Epidermal melanocyte (primary cell): ENCODE measurements around the gene TMEM250.
A peak's percentile ranks its signal among the peaks of the same experiment; 100 is the strongest.

Experiments used
- DNase-seq: peaks from one replicate; pipeline ENCODE4 v3.0.0; 2011; ENCODE audit warnings: low spot score; ENCODE audit not compliant: insufficient read length

Gene TMEM250

DNA sequence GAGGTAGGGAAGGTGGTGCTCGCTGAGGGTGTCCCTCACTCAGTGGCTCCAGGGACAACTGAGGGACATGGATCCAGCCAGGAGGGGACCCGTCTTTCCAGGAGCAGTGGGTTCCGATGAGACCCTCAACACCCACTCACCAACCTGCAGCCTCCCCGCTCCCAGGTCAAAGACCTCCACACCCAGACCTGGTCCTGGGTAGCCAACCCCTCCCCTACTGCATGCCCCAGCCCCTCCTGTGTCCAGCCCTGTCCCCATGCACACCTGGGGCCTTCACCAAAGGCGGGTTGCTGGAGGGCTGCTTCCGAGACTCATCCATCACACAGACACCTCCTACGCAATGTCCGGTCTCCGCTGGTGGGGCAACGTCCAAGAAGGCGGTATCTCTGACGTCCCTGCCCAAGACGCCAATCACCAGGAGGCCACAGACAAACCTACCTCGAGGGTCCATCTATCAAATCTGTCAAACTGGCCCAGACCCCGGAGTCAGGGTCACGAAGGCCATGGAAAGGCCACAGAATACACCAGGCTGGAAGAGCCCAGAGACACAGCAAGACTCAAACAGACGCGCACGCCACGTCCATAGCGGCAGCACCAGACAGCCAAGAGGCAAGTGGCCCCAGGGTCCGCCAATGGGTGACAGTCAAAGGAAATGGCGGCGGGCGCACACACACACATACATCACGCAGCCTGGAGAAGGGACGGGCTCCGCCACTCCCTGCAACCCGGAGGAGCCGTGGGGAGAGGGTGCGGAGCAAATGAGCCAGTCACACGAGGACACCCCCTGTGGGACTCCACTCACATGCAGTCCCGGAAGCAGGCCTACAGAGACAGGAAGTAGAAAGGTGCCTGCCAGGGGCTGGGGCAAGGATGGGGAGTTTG, 34.4 kb downstream of the TMEM250 start:
- DNase-seq = no peak

- peak; percentile 15 for DNase-seq
These were observed 35.1 kb downstream of the TMEM250 start for GRCh38 chr9:136083558-136084062.

DNA sequence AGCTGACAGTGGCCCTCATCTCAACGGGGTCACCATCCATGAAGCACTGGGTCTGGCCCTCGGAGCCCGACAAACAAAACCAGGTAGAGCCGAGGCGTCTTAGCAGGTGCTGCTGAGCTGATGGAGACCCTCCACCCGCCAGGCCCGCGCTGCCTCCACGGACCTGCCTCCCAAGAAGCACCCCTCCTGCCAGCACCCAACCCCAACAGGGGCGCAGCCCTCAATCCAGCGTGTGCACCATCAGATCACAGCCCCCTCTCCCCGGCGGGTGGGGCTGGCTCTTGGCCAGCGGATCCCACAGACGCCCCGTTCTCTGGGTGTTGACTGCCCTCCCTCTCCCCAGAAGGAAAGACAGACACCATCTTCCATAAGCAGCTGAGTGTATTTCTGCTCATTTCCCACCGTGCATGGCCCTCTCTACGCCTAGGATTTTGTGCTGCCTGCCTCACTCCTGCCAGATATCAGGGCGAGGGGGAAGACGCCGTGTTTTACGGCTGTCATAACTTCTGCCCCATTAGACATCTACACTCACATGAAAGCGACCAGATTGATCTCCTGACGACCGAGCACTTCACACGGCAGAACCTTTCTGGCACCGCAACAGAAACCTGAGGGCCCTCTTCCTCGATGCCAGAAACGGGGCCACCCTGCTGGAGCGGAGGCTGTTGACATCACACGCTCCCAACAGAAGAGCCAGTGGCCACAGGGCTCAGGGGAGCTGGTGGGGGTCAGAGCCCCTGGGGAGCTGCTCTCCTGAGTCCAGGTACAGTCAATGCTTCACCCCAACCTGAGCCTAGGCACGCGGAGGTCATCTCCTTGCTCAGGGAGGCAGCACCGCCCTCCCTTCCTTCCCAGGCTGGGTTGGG, 35.9 kb downstream of the TMEM250 start:
- peak; percentile 11 for DNase-seq

DNA sequence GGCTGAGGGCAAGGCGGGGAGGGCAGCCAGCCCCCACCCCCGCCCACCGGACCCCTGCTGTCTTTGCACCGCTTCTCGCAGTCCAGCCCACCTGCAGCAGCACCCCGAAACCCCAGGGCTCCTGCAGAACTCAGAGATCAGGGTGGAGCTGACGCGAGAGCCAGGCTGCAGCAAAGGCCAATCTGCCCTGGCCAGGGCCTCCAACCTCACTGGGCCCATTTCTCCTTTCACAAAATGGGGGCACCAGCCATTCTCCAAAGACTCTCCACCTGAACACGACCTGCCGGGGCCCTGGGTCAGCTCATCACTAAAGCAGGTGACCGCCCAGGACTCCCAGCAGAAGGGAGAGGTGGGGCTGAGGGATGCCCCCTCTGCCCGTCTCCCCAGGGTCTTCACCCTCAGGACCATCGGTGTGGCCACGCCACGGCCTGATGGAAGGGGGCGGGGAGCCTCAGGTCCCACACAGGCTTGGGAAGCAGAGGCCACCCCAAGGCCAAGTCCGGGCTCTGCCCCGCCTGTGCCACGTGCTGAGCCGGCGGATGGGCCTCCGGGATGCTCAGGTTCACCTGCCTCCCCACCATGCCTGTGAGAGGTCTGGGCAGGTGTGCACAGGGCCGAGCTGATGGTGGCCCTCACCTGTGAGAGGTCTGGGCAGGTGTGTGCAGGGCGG, 36.7 kb downstream of the TMEM250 start:
- peak; percentile 12 for DNase-seq

DNA sequence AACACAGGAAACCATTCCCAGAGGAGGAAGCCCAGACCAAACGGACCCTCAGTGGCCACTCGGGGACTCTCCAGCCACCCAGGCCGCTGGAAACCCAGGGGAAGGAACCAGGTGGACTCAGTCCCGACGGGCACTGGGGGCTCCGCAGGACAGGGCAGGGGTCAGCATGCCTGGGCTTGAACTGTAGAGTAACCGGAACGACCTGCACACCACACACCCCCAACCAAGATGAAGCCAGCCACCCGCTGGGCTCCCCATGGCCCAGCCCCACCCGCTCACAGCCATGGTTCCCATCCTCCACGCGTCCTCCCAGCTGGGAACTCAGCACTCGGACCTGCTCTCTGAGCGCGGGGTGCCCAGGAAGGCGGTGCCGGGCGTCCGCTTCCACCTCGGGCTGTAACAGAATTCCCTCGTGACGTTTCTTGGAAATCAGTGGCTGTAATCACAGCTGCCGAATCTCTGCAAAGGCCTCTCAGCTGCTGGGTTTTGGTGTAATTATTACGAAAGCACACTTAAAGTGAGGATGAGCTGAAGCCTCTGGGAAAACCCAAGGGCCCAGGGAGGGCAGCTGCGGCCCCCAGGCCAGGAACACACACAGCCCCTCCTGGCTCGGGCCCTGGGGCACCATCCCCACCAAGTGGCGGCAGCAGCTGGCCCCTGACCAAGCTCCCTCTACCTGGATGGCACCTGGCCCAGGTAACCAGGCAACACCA, 37.4 kb downstream of the TMEM250 start:
- peak; percentile 13 for DNase-seq

DNA sequence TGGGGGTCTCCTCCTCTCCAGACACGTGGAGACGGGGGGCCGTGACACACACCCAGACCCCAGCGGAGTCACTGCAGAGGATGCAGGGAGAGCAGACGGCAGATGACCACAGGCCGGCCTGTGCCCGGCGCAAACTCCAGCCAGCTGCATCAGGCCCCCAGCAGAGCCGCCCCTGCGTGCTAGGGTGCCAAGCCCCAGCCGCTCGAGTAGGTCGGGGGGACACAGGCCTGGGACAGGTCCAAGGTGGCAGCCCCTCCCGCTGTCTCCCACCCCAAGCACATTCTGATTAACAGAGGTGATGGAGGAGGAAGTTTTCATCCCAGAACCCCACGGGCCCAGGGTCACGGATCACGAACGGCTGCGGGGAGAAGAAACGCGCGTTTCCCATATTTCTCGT, 38.0 kb downstream of the TMEM250 start:
- peak; percentile 6 for DNase-seq

DNA sequence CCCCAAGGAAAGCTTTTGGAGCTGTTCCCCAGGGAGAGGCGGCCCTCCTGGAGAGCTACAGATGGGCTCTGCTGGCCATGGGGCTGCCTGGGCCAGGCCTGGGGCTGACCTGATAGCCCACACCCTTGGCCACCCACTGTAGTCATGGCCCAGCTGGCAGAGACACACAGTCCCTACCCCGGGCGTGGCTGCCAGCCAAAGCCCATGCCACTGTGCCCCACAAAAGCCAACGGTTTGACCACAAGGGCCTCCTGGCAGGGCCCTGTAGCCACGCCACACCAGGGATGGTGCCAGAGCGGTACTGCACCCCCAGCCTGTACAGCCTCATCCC, 38.8 kb downstream of the TMEM250 start:
- DNase-seq = no peak

DNA sequence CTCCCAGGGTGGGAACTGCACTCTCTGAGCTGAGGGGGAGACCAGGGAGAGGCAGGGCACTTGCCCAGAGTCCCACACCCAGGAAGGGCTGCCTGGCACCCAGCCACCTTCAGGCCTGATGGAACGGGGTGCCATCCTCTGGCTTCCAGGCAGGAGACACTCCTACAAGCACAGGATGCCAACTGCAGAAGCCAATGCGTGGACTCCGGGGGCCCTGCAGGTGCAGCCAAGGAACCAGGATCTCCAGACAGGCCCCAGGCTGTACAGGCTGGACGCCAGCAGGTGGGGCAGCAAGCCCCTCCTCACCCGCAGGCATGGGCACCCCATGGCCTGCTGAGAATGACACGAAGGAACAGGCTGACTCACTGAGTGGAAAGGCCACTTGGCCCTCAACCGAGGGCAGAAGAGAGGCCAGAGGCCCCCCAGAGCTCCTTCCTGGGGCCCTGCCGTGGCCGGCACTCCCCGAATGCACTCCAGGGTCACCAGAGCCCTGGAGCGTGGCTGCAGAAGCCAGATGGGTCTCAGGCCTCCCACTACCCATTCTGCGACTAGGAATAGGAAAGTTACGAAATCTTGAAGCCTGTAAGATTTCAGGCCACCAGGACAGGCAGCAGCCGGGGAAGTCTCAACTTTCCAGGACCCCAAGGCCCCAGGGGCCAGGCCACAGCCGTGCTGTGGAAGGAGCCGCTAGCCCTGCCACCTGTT, 39.3 kb downstream of the TMEM250 start:
- DNase-seq = peak; percentile 7

DNA sequence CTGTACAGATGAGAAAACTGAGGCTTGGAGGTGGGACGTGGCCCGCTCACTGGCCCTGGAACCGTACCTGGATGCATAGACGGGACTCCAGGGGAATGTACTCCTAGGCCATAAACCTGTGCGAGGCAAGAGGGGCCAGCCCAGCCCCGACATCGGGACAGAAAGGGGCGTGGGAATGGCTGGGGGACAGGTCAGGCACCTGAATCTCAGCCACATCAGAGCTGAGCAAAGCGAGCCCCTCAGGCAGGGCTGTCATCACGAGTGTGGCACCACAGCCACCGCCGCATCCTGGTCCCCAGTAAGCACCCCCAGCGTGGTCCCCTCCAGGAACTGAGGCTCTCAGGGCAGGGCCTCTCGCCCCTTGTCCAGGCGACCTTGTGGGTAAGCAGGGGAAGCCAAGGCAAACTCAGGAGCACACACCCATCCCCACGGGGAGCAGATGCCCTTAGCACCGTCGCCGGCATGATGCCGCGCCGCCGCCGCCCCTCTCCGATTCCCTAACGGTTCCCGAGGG, 40.1 kb downstream of the TMEM250 start:
- DNase-seq = peak; percentile 10

GRCh38 chr9:136078024-136078423, 40.7 kb downstream of the TMEM250 start:
- DNase-seq = peak; percentile 10

GRCh38 chr9:136077491-136077890, 41.2 kb downstream of the TMEM250 start:
- no peak for DNase-seq

DNA sequence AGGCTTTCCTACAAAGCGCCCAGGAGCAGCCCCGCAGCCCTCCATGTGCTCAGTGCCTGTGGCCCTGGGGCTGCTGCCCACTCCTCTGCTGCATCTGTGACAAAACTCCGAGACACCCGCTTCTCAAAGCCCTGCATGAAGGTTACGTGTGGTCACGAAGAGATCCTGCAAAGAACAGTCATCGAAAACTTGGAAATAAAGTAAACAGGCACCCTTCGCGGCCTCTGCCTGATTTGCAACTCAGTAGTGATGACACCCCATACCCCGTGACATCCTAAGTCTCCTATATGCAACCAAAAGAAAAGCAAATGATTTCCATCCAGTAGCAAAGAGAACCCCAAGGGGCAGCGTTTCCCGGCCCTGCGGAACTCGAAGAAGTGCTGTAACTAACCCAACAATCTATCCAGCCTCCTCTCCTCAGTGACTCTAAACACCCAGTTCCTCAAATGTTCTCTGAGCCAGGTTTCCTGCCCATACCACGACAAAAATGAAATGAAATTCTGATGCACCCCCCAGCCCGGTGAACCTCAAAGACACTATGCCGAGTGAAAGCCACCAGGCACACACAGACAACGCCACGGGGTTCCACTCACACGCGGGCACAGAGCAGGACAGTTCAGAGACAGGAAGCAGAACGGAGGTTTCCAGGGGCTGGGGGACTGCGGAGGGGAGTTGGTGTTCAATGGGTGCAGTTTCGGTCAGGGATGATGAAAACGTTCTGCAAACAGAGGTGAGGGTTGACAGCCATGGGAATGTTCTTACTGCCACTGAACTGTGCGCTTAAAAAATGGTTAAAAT, 42.6 kb downstream of the TMEM250 start:
- no peak for DNase-seq

DNA sequence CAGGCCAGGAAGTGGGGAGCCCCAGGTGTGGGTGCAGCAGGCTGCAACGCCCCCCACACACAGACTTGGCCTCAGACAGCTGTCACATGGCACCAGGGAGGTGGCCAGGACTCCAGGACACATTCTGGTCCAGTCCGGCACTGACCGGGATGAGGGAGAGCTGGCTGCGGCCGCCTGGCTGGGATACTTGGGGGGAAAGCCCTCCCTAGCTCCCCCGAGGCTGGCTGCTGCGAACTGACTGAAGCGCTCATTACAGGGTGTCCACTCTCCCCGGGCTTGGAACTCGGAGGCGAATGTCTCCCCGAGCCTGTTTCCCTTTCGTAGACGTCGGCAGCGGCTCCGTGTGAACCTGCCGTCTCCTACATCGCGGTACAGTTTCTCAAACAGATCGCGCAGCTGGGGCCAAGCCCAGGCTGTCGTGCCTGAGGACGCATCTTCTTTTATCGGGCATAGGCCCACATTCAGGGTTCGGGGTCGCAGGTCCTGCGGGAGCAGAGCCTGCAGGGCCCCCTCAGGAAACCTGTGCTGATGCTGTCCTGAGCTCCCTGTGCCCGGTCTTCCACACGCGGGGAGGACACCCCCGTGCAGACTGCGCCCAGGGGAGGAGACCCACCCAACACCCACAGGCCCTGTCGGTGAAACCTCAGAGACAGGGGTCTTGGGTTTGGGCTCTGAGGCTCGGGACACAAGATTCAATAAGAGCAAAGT, 43.4 kb downstream of the TMEM250 start:
- DNase-seq = no peak

DNA sequence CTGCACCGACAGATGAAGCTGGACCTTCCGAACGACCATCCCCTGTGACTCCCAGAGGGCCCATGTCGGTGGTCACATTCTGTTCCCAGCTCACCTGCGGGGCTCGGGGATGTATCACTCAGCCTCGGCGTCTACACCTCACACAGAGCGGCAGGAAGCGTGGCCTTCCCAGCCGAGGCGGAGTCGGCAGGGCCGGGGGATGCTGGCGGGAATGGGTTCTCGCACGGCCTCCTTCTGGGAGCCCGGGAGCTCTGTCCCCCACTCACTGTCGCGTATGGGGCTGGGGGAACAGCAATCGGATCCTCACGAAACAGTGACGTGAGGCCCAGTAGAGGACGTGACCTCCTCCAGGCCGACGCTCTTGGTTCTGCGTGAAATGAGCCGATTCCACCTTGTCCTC, 44.0 kb downstream of the TMEM250 start:
- DNase-seq = no peak
